ENCODE measurements around the gene UGT1A7. TPM values are rescaled to one million over a fixed set of nuclear protein-coding genes. Genes with fewer than 3 reads are reported as not detected.
"Not testable (repeated sequence)": the region's sequence is repeated elsewhere in the genome, so short reads cannot be mapped to it uniquely, and the experiment has no call there.

Gene UGT1A7
- polyA plus RNA-seq, 3 donors = not detected

- H3K27ac ChIP-seq (ENCODE audit: low read depth, low read length) = no peak overlapping the region
- 67 to 80% (median 79%) methylated on average over 10 of the region's 10 CpGs for WGBS, 3 donors
Observed at GRCh38 chr2:233746475-233747282, 65.0 kb downstream of the UGT1A7 start.

GRCh38 chr2:233747283-233747544 is 65.5 kb downstream of the UGT1A7 start:
- WGBS, 3 donors = 90 to 95% (median 94%) methylated on average over 6 of the region's 6 CpGs
- no peak overlapping the region for H3K27ac ChIP-seq (ENCODE audit: low read depth, low read length)

GRCh38 chr2:233750689-233751088 is 69.0 kb downstream of the UGT1A7 start:
- WGBS, 3 donors = 73 to 97% (median 77%) methylated on average over 2 of the region's 2 CpGs
- not testable (repeated sequence) for H3K27ac ChIP-seq (ENCODE audit: low read depth, low read length)

GRCh38 chr2:233751212-233752009 is 69.7 kb downstream of the UGT1A7 start:
- WGBS, 3 donors = 63 to 73% (median 68%) methylated on average over 2 of the region's 2 CpGs
- H3K27ac ChIP-seq (ENCODE audit: low read depth, low read length) = not testable (repeated sequence)

- 90 to 93% (median 91%) methylated on average over 42 to 44 of the region's 44 CpGs for WGBS, 3 donors
- H3K27ac ChIP-seq (ENCODE audit: low read depth, low read length) = no peak overlapping the region
Observed at GRCh38 chr2:233754872-233755611, 73.3 kb downstream of the UGT1A7 start.

- H3K27ac ChIP-seq (ENCODE audit: low read depth, low read length) = no peak overlapping the region
- 57 to 78% (median 71%) methylated on average over 7 of the region's 7 CpGs for WGBS, 3 donors
Observed at GRCh38 chr2:233756429-233757081, 74.9 kb downstream of the UGT1A7 start.

- H3K27ac ChIP-seq (ENCODE audit: low read depth, low read length) = no peak overlapping the region
Observed at GRCh38 chr2:233758141-233758540, 76.4 kb downstream of the UGT1A7 start.

- WGBS, 3 donors = 86 to 93% (median 92%) methylated on average over 2 of the region's 2 CpGs
Observed at GRCh38 chr2:233758849-233759248, 77.1 kb downstream of the UGT1A7 start.

GRCh38 chr2:233760043-233760442 is 78.3 kb downstream of the UGT1A7 start, which contains the start of gene UGT1A1:
UGT1A1 (plus strand) TSS chr2:233760270; CDS start chr2:233760288, 18 bp downstream.
- H3K27ac ChIP-seq (ENCODE audit: low read depth, low read length) = no peak within 1 kb of the TSS
- 70 to 92% (median 92%) methylated on average over 6 of the region's 6 CpGs for WGBS, 3 donors

More at GRCh38 chr2:233758849-233759248, 77.1 kb downstream of the UGT1A7 start:
- no peak overlapping the region for H3K27ac ChIP-seq (ENCODE audit: low read depth, low read length)

- 74 to 80% (median 80%) methylated on average over 4 of the region's 4 CpGs for WGBS, 3 donors
- H3K27ac ChIP-seq (ENCODE audit: low read depth, low read length) = no peak overlapping the region
Observed at GRCh38 chr2:233761040-233761769, 79.5 kb downstream of the UGT1A7 start.

- 66 to 70% (median 68%) methylated on average over 7 of the region's 7 CpGs for WGBS, 3 donors
- H3K27ac ChIP-seq (ENCODE audit: low read depth, low read length) = no peak overlapping the region
Observed at GRCh38 chr2:233764264-233764663, 82.6 kb downstream of the UGT1A7 start.

GRCh38 chr2:233764761-233765160 is 83.1 kb downstream of the UGT1A7 start:
- 38 to 64% (median 51%) methylated on average over 3 of the region's 3 CpGs for WGBS, 3 donors

GRCh38 chr2:233766416-233766815 is 84.7 kb downstream of the UGT1A7 start:
- WGBS, 3 donors = 77 to 86% (median 78%) methylated on average over 4 of the region's 4 CpGs
- H3K27ac ChIP-seq (ENCODE audit: low read depth, low read length) = no peak overlapping the region

More at GRCh38 chr2:233764761-233765160, 83.1 kb downstream of the UGT1A7 start:
- no peak overlapping the region for H3K27ac ChIP-seq (ENCODE audit: low read depth, low read length)

- no peak overlapping the region for H3K27ac ChIP-seq (ENCODE audit: low read depth, low read length)
- 74 to 81% (median 79%) methylated on average over 4 of the region's 4 CpGs for WGBS, 3 donors
Observed at GRCh38 chr2:233768076-233768475, 86.4 kb downstream of the UGT1A7 start.

- WGBS, 3 donors = 87 to 93% (median 89%) methylated on average over 9 of the region's 9 CpGs
Observed at GRCh38 chr2:233769260-233769659, 87.6 kb downstream of the UGT1A7 start.

GRCh38 chr2:233772153-233772552 is 90.5 kb downstream of the UGT1A7 start:
- 87 to 92% (median 89%) methylated on average over 16 of the region's 16 CpGs for WGBS, 3 donors
- no peak overlapping the region for H3K27ac ChIP-seq (ENCODE audit: low read depth, low read length)

More at GRCh38 chr2:233769260-233769659, 87.6 kb downstream of the UGT1A7 start:
- H3K27ac ChIP-seq (ENCODE audit: low read depth, low read length) = no peak overlapping the region

- no peak overlapping the region for H3K27ac ChIP-seq (ENCODE audit: low read depth, low read length)
- 50 to 71% (median 68%) methylated on average over 5 of the region's 5 CpGs for WGBS, 3 donors
Observed at GRCh38 chr2:233772583-233772982, 90.9 kb downstream of the UGT1A7 start.

GRCh38 chr2:233773854-233774253 is 92.2 kb downstream of the UGT1A7 start:
- H3K27ac ChIP-seq (ENCODE audit: low read depth, low read length) = no peak overlapping the region
- WGBS, 3 donors = 75 to 89% (median 87%) methylated on average over 5 of the region's 5 CpGs

All from adipose tissue (tissue), 3 donors.